GM12874 (cell line): Measurements from ENCODE around the gene DMPK.

ENCODE experiments used
- TF ChIP-seq, protein P1 (sequence below): IDR thresholded peaks from 2 replicates; pipeline ENCODE4 v1.5.1; 2011; ENCODE audit warnings: low read depth, mild to moderate bottlenecking, control low read depth, low read length, moderate library complexity; ENCODE audit not compliant: insufficient read depth

The DMPK gene, protein sequence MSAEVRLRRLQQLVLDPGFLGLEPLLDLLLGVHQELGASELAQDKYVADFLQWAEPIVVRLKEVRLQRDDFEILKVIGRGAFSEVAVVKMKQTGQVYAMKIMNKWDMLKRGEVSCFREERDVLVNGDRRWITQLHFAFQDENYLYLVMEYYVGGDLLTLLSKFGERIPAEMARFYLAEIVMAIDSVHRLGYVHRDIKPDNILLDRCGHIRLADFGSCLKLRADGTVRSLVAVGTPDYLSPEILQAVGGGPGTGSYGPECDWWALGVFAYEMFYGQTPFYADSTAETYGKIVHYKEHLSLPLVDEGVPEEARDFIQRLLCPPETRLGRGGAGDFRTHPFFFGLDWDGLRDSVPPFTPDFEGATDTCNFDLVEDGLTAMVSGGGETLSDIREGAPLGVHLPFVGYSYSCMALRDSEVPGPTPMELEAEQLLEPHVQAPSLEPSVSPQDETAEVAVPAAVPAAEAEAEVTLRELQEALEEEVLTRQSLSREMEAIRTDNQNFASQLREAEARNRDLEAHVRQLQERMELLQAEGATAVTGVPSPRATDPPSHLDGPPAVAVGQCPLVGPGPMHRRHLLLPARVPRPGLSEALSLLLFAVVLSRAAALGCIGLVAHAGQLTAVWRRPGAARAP

DNA sequence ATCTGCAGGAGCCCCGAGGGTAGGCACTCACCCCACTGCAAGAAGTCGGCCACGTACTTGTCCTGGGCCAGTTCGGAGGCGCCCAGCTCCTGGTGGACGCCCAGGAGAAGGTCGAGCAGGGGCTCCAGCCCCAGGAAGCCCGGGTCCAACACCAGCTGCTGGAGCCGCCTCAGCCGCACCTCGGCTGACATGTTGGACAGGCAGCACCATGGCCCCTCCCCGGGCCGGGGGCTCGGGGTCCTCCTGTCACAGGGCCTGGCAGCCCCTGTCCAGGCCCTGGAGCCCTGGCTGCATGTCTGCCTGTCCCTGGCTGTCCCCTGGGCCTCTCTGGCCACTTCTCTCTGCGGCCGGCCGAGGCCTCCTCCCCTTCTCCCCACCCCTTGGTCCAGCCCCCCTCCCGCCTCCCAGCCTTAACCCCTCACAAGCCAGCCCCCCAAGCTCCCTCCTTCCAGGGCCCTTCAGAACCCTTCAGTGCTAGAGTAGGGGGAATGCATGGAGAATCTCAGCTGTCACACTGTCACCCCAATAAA is at the start of gene DMPK:
DMPK (minus strand) TSS at position 329 of the 530 bp plus-strand sequence; CDS start at position 191, 138 bp downstream.
- TF ChIP-seq, protein P1, sequence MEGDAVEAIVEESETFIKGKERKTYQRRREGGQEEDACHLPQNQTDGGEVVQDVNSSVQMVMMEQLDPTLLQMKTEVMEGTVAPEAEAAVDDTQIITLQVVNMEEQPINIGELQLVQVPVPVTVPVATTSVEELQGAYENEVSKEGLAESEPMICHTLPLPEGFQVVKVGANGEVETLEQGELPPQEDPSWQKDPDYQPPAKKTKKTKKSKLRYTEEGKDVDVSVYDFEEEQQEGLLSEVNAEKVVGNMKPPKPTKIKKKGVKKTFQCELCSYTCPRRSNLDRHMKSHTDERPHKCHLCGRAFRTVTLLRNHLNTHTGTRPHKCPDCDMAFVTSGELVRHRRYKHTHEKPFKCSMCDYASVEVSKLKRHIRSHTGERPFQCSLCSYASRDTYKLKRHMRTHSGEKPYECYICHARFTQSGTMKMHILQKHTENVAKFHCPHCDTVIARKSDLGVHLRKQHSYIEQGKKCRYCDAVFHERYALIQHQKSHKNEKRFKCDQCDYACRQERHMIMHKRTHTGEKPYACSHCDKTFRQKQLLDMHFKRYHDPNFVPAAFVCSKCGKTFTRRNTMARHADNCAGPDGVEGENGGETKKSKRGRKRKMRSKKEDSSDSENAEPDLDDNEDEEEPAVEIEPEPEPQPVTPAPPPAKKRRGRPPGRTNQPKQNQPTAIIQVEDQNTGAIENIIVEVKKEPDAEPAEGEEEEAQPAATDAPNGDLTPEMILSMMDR: no peak

DNA sequence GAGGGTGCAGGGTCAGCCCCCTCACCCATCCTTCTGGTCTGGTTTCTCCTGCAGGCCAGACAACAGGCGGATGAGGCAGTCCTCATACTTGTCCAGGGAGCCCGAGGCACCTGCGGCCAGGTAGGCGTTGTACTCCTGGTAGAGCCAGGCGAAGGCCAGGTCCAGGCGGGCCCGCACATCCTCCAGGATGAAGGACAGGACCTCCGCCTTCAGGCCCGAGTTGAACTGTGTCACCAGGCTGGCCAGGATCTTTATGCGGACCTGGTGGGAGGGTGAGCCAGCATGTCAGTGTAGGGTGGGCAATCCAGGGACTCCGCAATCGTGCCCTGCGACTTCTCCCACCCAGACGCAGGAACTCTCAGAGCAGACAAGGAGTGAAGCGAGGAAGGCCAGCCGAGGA is 46.7 kb upstream of the DMPK start:
- TF ChIP-seq, protein P1: no peak

DNA sequence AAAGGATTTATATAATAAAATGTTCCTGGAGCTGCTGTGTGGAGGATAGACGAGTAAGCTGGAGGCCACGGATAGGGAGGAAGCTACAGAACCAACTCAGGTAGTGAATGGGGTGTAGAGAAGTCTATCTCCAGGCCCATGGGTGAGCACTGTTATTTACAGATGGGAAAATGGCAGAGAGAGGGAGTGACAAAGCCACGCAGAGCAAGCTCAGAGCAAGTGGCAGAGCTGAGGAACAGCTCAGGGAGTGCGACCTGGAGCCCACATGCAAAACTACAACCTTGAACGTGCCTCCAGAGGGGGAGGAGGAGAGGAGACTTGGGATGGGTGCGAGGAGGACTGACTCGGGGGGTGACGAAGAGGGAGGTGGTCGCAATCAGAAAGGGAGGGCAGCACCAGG is 46.2 kb upstream of the DMPK start:
- TF ChIP-seq, protein P1: no peak

DNA sequence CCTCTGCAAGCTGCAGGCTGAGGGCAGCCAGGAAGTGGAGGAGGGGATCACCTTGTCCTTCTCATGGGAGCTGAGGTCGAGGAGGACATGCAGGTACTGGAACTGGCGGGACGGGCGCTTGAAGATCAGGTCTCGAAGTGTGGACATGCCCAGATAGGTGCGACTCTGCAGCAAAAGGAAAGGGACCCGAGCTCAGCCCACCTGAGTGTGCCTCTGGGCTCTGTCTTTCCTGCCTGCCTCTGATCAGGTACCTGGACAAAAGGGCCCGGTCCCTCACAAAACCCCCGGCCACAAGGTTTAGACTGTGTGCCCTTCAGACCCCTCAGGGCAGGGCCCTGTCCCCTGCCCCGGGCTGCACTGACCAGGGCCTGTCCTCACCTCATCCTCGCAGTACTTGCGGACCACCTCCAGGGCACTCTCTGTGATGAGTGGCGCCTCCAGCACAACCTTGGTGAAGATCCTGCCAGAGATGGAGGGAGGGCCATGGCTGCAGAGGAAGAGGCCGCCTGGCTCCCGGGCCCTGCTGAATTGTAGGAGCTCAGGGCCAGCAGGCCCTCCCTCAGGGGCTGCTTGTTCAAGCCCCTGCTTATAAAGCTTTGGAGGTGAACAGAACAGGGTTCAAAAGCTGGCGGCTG is 45.3 kb upstream of the DMPK start:
- TF ChIP-seq, protein P1: no peak

DNA sequence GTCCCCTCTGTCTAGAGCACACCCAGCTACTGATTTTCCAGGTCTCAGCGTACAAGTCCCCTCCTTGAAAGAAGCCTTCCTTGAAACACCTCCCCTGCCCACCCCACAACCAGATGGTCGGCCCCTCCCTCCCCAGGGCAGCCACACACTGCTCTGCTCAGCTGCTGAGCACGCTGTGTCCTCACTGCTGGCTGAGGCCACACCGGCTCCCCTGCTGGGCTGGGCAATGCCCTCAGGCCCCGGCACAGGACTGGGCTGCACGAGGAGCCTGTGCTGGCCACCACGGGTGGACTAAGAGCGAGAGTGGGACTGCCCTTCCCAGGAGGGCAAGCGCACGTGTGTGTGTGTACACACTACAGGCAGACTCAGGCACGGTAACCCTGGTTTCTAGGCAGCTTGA is 44.6 kb upstream of the DMPK start:
- TF ChIP-seq, protein P1: no peak

DNA sequence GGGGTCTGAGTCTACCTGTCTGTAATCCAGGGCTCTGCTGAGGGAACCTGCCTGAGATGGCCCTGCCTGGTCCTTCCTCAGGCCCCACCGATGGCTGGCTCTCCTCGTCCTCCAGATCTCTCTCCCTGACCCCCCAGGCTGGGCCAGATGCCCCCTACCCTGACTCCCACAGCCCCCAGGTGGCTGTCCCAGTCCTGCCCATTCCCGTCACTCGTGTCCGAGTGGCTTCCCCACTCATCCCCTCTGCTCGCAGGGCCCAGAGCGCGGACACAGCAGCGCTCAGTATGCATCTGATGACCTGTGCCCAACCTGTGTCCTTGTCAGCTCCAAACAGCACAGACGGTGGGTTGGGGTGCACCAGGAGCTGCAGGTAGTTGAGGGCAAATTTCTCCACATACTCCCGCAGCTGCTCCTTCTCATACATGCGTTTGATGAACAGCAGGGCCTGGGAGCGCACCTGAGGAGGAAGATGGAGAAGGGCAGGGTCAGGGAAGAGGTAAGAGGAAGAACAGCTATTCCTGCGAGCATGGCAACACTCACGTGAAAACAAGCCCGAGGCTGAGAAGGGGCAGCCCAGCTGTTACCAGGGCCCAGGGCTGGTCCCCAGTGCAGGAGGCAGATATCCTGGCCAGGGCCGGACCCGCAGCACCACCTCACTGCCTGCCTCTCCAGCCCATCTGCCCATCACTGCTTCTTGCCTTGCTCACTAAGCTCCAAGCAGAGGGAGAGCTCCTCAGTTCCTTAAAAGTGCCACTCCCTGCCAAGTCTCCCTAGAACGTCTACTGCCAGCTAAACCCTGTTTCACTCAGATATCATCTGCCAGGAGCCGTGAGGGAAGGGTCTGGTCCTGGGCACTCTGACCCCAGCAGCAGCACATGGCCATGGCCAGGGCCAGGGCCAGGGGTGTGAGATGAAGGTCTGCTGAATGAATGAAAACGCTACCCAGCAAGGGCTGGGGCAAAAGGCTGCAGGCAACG is 43.9 kb upstream of the DMPK start:
- TF ChIP-seq, protein P1: no peak
